PFSK-1 (cell line): ENCODE measurements around the gene MYCN.

ENCODE experiments used
- FOXP2 ChIP-seq: optimal IDR thresholded peaks from 2 replicates; pipeline ENCODE3; 2011; ENCODE audit warnings: borderline replicate concordance, control low read depth, inconsistent platforms; ENCODE audit not compliant: insufficient read depth; ENCODE audit errors: extremely low read length, extremely low read depth
- POLR2AphosphoS5 ChIP-seq: IDR thresholded peaks from 2 replicates; pipeline ENCODE4 v1.6.1; 2012; ENCODE audit warnings: low read depth, mild to moderate bottlenecking, control low read depth, low read length, moderate library complexity
- REST ChIP-seq, 2 experiments: IDR thresholded peaks; 2 replicates each; pipeline versions ENCODE4 v1.6.1 to v1.8.0; 2011 to 2012; ENCODE audit warnings: low read depth in 2 of 2, low read length in 2 of 2, control low read depth in 1 of 2, inconsistent platforms in 1 of 2, mild to moderate bottlenecking in 1 of 2, moderate library complexity in 1 of 2; ENCODE audit not compliant: insufficient read depth in 1 of 2
- SIN3A ChIP-seq: IDR thresholded peaks from 2 replicates; pipeline ENCODE4 v1.6.1; 2012; ENCODE audit warnings: mild to moderate bottlenecking, low read length, moderate library complexity, borderline replicate concordance; ENCODE audit not compliant: insufficient read depth
- TAF1 ChIP-seq: IDR thresholded peaks from 2 replicates; pipeline ENCODE4 v1.6.1; 2012; ENCODE audit warnings: low read length, control low read depth, borderline replicate concordance; ENCODE audit not compliant: insufficient read depth

MYCN gene

GRCh38 chr2:15985531-15985930 lies 45.2 kb downstream of the MYCN start:
- TF ChIP-seq POLR2AphosphoS5: no peak
- no peak for TF ChIP-seq SIN3A

GRCh38 chr2:15986068-15986560 lies 45.8 kb downstream of the MYCN start:
- TF ChIP-seq REST (IDR thresholded peaks at IDR 0.05; ENCODE audit: insufficient read depth in 1 of 2, low read depth in 2 of 2, low read length in 2 of 2) (no peak), TAF1 (no peak), POLR2AphosphoS5 (no peak), FOXP2 (no peak), SIN3A (no peak)

GRCh38 chr2:15986644-15987043 lies 46.3 kb downstream of the MYCN start:
- TF ChIP-seq SIN3A (no peak), TAF1 (no peak)

- no peak for TF ChIP-seq SIN3A
- no peak for TF ChIP-seq REST (IDR thresholded peaks at IDR 0.05; ENCODE audit: insufficient read depth in 1 of 2, low read depth in 2 of 2, low read length in 2 of 2)
Observed at GRCh38 chr2:15988733-15989132, 48.4 kb downstream of the MYCN start.

- TF ChIP-seq TAF1: no peak
- TF ChIP-seq SIN3A: no peak
- no peak for TF ChIP-seq REST (IDR thresholded peaks at IDR 0.05; ENCODE audit: insufficient read depth in 1 of 2, low read depth in 2 of 2, low read length in 2 of 2)
- no peak for TF ChIP-seq POLR2AphosphoS5
- no peak for TF ChIP-seq FOXP2
Observed at GRCh38 chr2:15989559-15989958, 49.2 kb downstream of the MYCN start.

GRCh38 chr2:15990151-15991101 lies 50.1 kb downstream of the MYCN start:
- TF ChIP-seq POLR2AphosphoS5: no peak
- TF ChIP-seq FOXP2: no peak
- TF ChIP-seq REST (IDR thresholded peaks at IDR 0.05; ENCODE audit: insufficient read depth in 1 of 2, low read depth in 2 of 2, low read length in 2 of 2): no peak
- TF ChIP-seq SIN3A: no peak
- no peak for TF ChIP-seq TAF1
